Measurements from ENCODE around the gene GAP43. TPM values are rescaled to one million over a fixed set of nuclear protein-coding genes. Genes with fewer than 3 reads are reported as not detected.
A peak's percentile ranks its signal among the peaks of the same experiment; 100 is the strongest.

The GAP43 gene
- total and polyA plus RNA-seq, 2 donors (not counting 1 experiment from before 2014, with no cell fraction given), result 0.17 to 2.1 TPM

DNA sequence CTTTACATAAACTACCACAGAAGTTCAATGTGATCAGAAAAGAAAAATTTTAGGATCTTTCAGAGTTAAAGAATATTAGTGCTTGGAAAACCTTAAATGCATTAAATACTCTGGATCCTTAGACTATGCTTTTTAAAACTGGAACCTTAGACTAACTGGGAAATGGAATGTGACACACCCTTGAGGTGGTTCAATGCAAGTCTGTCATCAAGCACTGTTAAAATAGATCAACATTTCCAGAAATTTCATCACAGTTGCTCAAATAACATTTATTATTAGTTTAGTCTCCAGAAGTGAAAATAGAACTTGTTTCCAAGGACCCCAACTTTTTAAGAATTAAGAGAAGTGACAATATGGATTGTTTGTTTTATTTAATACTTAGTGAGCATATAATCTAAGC is 71.8 kb downstream of the GAP43 start:
- Histone ChIP-seq H3K27me3 (ENCODE audit: control insufficient read depth, insufficient read depth, low read length) (no peaks in the 10 kb centered on the region), H3K4me3 (replicated peaks in 1 of 4; ENCODE audit: control extremely low read depth in 1 of 4, insufficient read depth in 1 of 4, low read depth in 3 of 4, low read length in 4 of 4) (no peak overlapping the region), H3K9me3 (ENCODE audit: control insufficient read depth, insufficient read depth, low read depth, low read length) (no peaks in the 10 kb centered on the region), H3K4me1 (ENCODE audit: control insufficient read depth, extremely low read depth, insufficient read depth, low read length) (peaks cover 3% of the 10 kb centered on the region), H3K27ac (ENCODE audit: insufficient read depth, low read length) (no peak overlapping the region), H3K4me2 (ENCODE audit: extremely low read depth, insufficient read depth, low read length) (no peak overlapping the region), H3K9ac (ENCODE audit: insufficient read depth, low read length) (no peak overlapping the region), H3K79me2 (ENCODE audit: control insufficient read depth, insufficient read depth, low read length) (no peaks in the 10 kb centered on the region), H2AFZ (ENCODE audit: low read length) (no peak overlapping the region), H4K20me1 (ENCODE audit: control insufficient read depth, extremely low read depth, insufficient read depth, low read length) (no peaks in the 10 kb centered on the region), H3K36me3 (ENCODE audit: control insufficient read depth, insufficient read depth, low read length) (no peaks in the 10 kb centered on the region)
- TF ChIP-seq, protein P1, sequence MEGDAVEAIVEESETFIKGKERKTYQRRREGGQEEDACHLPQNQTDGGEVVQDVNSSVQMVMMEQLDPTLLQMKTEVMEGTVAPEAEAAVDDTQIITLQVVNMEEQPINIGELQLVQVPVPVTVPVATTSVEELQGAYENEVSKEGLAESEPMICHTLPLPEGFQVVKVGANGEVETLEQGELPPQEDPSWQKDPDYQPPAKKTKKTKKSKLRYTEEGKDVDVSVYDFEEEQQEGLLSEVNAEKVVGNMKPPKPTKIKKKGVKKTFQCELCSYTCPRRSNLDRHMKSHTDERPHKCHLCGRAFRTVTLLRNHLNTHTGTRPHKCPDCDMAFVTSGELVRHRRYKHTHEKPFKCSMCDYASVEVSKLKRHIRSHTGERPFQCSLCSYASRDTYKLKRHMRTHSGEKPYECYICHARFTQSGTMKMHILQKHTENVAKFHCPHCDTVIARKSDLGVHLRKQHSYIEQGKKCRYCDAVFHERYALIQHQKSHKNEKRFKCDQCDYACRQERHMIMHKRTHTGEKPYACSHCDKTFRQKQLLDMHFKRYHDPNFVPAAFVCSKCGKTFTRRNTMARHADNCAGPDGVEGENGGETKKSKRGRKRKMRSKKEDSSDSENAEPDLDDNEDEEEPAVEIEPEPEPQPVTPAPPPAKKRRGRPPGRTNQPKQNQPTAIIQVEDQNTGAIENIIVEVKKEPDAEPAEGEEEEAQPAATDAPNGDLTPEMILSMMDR (conservative IDR thresholded peaks at IDR 0.05 in 1 of 2, IDR thresholded peaks at IDR 0.05 in 1 of 2; ENCODE audit: low read depth in 1 of 2, low read length in 2 of 2), result no peak
- no peak for DNase-seq (ENCODE audit: low read depth in 2 of 2)

DNA sequence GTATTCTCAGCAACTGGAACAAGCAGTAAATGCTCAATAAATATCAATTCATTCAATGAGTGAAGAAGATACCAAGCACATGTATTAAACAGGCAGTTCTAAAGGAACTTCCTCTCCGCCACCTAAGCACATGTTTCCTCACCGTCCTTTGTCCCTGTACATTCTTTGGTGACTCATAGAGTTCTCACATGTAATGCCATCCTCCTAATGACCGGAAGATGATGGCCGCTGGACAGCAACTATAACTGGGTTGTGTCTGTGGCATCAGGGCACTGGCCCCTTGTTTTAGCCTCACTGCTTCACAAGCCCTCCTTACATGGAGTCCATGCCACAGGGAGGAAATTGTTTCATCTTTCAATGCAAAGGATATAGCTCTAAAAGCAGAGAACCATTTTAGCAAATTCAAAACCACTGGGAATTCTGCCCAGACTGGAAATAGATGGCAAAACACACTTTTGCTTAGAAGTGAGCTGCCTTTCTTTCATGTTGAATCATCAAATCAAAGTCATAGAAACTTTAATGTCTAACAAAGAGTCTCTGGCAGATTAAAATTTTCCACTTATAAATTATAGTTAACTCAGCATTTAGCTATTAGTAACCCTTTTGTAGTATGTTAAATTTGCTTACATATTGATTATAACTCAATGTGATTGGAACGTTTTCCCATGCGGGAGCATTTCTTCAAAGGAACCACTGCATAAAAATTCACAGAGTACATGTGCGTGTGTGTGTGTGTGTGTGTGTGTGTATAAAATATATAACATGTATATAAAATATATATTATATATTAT is 74.1 kb downstream of the GAP43 start:
- Histone ChIP-seq H3K4me2 (ENCODE audit: extremely low read depth, insufficient read depth, low read length) (no peak overlapping the region), H3K27ac (ENCODE audit: insufficient read depth, low read length) (no peak overlapping the region), H2AFZ (ENCODE audit: low read length) (no peak overlapping the region), H3K36me3 (ENCODE audit: control insufficient read depth, insufficient read depth, low read length) (no peaks in the 10 kb centered on the region), H3K9me3 (ENCODE audit: control insufficient read depth, insufficient read depth, low read depth, low read length) (no peaks in the 10 kb centered on the region), H3K9ac (ENCODE audit: insufficient read depth, low read length) (no peak overlapping the region), H3K4me1 (ENCODE audit: control insufficient read depth, extremely low read depth, insufficient read depth, low read length) (peaks cover 3% of the 10 kb centered on the region), H4K20me1 (ENCODE audit: control insufficient read depth, extremely low read depth, insufficient read depth, low read length) (no peaks in the 10 kb centered on the region), H3K27me3 (ENCODE audit: control insufficient read depth, insufficient read depth, low read length) (no peaks in the 10 kb centered on the region), H3K4me3 (replicated peaks in 1 of 4; ENCODE audit: control extremely low read depth in 1 of 4, insufficient read depth in 1 of 4, low read depth in 3 of 4, low read length in 4 of 4) (no peak overlapping the region), H3K79me2 (ENCODE audit: control insufficient read depth, insufficient read depth, low read length) (no peaks in the 10 kb centered on the region)
- TF ChIP-seq, protein P1 (conservative IDR thresholded peaks at IDR 0.05 in 1 of 2, IDR thresholded peaks at IDR 0.05 in 1 of 2; ENCODE audit: low read depth in 1 of 2, low read length in 2 of 2), result no peak
- no peak for TF ChIP-seq EZH2 (IDR thresholded peaks at IDR 0.05; ENCODE audit: low read length, missing control alignments)
- peak in 1 of 2 donors; percentile 68 for DNase-seq (ENCODE audit: low read depth in 2 of 2)

DNA sequence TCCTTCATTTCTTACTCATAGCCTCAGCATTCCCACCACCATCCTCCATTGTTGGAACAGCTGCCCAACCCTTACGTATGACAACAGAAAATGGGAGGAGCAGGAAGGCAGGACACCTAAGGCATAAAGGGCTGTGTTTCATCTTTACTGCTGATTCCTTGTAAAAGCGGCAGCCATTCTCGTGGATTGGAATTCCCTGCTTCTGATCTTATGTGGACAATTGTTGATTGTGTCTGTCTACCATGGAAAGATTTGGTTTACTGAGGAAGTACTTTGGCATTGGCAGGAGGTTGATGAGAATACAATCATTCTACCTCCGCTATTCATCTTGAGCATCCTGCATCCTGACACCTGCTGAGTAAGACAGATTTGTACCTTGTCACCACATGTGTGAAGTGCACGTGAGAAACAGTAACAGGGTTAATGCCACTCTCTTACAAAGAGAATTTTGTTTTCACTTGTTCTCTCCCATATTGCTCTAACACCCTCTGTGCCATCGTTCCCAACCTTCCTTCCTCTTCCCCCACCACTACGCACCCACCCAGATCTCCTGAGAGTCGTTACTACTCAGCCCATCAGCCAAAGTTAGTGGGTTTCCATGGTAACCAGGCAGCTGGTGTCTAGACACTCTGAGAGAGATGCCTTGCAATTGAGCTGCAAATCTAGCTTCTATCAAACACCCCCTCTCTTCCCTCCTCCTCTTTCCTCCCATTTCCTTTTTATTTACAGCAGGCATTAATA is 75.7 kb downstream of the GAP43 start:
- no peak overlapping the region for H2AFZ ChIP-seq (ENCODE audit: low read length)
- no peak overlapping the region for H3K9ac ChIP-seq (ENCODE audit: insufficient read depth, low read length)
- H3K36me3 ChIP-seq (ENCODE audit: control insufficient read depth, insufficient read depth, low read length), result no peaks in the 10 kb centered on the region
- no peaks in the 10 kb centered on the region for H3K27me3 ChIP-seq (ENCODE audit: control insufficient read depth, insufficient read depth, low read length)
- no peaks in the 10 kb centered on the region for H3K4me1 ChIP-seq (ENCODE audit: control insufficient read depth, extremely low read depth, insufficient read depth, low read length)
- H3K9me3 ChIP-seq (ENCODE audit: control insufficient read depth, insufficient read depth, low read depth, low read length), result no peaks in the 10 kb centered on the region
- no peaks in the 10 kb centered on the region for H4K20me1 ChIP-seq (ENCODE audit: control insufficient read depth, extremely low read depth, insufficient read depth, low read length)
- H3K27ac ChIP-seq (ENCODE audit: insufficient read depth, low read length), result no peak overlapping the region
- peak in 1 of 2 donors; percentile 64 for DNase-seq (ENCODE audit: low read depth in 2 of 2)
- TF ChIP-seq EZH2 (IDR thresholded peaks at IDR 0.05; ENCODE audit: low read length, missing control alignments), result no peak
- TF ChIP-seq, protein P1 (conservative IDR thresholded peaks at IDR 0.05 in 1 of 2, IDR thresholded peaks at IDR 0.05 in 1 of 2; ENCODE audit: low read depth in 1 of 2, low read length in 2 of 2), result no peak
- H3K79me2 ChIP-seq (ENCODE audit: control insufficient read depth, insufficient read depth, low read length), result no peaks in the 10 kb centered on the region
- no peak overlapping the region for H3K4me3 ChIP-seq (replicated peaks in 1 of 4; ENCODE audit: control extremely low read depth in 1 of 4, insufficient read depth in 1 of 4, low read depth in 3 of 4, low read length in 4 of 4)
- no peak overlapping the region for H3K4me2 ChIP-seq (ENCODE audit: extremely low read depth, insufficient read depth, low read length)

Data from fibroblast of lung (primary cell).